ENCODE results near the gene GATB.
A peak's percentile ranks its signal among the peaks of the same experiment; 100 is the strongest.

GATB gene

DNA sequence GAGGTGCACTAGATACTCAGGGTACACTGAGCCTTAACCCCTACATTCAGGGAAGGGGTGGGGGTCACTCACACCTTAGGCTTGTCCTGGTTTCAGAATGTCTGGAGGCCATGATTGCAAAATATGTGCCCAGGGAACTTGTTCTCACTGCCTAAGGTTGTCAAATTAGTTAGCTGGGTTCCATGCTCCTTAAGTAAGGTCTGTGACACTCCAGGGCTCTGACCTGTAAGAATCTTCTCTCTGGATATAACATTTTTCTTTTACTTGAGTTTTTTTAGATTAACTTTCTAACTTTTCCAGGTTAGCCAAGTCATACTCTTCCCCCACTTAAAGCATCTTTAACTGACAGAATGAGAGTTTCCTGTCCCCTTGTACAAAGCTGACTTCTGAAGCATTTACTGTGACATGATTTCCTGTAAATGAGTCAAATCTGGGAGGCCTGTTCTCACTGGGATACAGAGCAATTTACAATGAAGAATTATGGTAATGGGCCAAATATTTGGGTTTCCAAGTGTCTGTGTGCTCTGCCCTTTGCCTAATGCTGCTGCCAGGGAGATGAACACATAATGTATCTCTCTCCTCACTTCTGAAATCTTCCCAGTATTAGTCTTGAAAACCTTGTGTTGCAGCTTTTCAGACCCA, 101.7 kb downstream of the GATB start:
- TF ChIP-seq CTCF (IDR thresholded peaks at IDR 0.05; ENCODE audit: control insufficient read depth, insufficient read depth, low read depth, low read length, missing control alignments), result no peak
- DNase-seq (ENCODE audit: low read depth), result peak; percentile 29
- H3K4me3 ChIP-seq (ENCODE audit: control insufficient read depth, low read depth, low read length), result no peak overlapping the region

DNA sequence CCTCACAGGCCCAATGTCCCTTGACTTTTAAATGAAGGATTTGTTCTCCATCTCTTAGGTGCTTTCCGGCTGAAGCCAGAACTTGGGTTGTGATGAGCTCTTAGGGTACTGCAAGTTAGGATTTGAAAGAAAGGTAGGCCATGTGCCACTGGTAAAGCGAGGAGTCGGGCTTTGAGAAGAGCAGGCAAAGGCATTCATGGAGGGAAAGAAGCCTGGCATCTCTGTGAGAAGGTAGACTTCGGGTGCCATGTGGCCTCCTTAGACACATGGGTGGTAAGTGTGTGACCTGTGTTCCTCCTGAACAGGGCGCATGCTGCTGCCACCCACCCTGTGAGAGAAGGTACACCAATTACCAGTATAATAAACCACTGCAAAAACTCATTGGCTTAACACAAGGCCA, 102.9 kb downstream of the GATB start:
- no peak for TF ChIP-seq CTCF (IDR thresholded peaks at IDR 0.05; ENCODE audit: control insufficient read depth, insufficient read depth, low read depth, low read length, missing control alignments)
- no peak overlapping the region for H3K4me3 ChIP-seq (ENCODE audit: control insufficient read depth, low read depth, low read length)
- DNase-seq (ENCODE audit: low read depth), result no peak

GRCh38 chr4:151656058-151656457, 104.7 kb downstream of the GATB start:
- H3K4me3 ChIP-seq (ENCODE audit: control insufficient read depth, low read depth, low read length), result no peak overlapping the region
- TF ChIP-seq CTCF (IDR thresholded peaks at IDR 0.05; ENCODE audit: control insufficient read depth, insufficient read depth, low read depth, low read length, missing control alignments), result no peak
- no peak for DNase-seq (ENCODE audit: low read depth)

DNA sequence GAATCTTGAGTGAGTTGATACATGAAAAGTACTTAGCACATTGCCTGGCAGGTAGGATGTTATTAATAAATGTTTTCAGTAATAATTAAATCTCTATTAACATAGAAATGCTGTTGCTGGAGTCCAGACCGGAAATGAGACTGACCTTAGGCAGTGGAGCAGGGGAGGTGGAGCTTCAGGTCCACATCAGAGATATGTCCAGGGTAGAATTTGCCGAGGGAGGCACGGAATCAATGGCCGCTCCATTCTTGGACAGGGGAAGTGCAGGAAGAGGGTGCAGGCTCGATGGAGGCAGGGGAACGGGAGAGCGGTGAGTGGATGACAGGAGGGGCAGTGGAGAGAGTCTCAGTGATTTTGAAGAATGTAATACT, 107.3 kb downstream of the GATB start:
- TF ChIP-seq CTCF (IDR thresholded peaks at IDR 0.05; ENCODE audit: control insufficient read depth, insufficient read depth, low read depth, low read length, missing control alignments), result no peak
- DNase-seq (ENCODE audit: low read depth), result no peak
- H3K4me3 ChIP-seq (ENCODE audit: control insufficient read depth, low read depth, low read length), result no peak overlapping the region

- DNase-seq (ENCODE audit: low read depth), result peak; percentile 87
- TF ChIP-seq CTCF (IDR thresholded peaks at IDR 0.05; ENCODE audit: control insufficient read depth, insufficient read depth, low read depth, low read length, missing control alignments), result no peak
- no peak overlapping the region for H3K4me3 ChIP-seq (ENCODE audit: control insufficient read depth, low read depth, low read length)
These were observed 107.8 kb downstream of the GATB start for GRCh38 chr4:151652841-151653547.

DNA sequence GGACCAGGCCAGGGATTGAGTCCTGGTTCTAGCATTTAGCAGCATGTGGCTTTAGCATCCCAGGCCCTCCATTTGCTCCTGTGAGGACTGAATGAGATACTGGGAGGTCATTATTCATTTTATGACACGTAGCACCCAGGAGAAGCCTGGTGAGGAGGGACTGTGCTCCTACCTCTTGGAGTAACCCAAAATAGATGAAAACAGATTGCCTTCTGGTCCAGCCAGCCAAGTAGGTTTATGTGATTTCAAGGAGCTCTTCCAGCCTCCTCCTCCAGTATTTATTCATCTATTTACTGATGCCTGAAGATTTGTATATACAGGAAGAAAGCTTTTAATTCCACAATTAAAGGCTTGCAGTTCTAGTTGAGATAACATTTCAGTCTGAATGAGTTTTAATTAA, 109.3 kb downstream of the GATB start:
- no peak overlapping the region for H3K4me3 ChIP-seq (ENCODE audit: control insufficient read depth, low read depth, low read length)
- no peak for TF ChIP-seq CTCF (IDR thresholded peaks at IDR 0.05; ENCODE audit: control insufficient read depth, insufficient read depth, low read depth, low read length, missing control alignments)
- DNase-seq (ENCODE audit: low read depth), result no peak
